ENCODE results near the gene NQO1.

- TF ChIP-seq CTCF (IDR thresholded peaks at IDR 0.05) (no peak), POLR2A (IDR thresholded peaks at IDR 0.05) (no peak)
These were observed 45.2 kb upstream of the NQO1 start for GRCh38 chr16:69771651-69771967.

Measured in testis (tissue), 2 donors.